HTERT RPE-1 (cell line): Measurements from ENCODE around the gene AREL1.

Experiments used
- in situ Hi-C: fragments of 300-500 bp; cut with MboI; formaldehyde crosslinking; loops from 4 replicates; pipeline ENCODE4 v1.14.3; 2020; ENCODE audit warnings: low sequenced_read_pairs

Gene AREL1

GRCh38 chr14:74702293-74702692 lies 10.6 kb downstream of the AREL1 start:
- in situ Hi-C loops = no loop called here

GRCh38 chr14:74698465-74698864 lies 14.4 kb downstream of the AREL1 start:
- in situ Hi-C loops = no loop called here

- in situ Hi-C loops = no loop called here
Observed at GRCh38 chr14:74697976-74698375, 14.9 kb downstream of the AREL1 start.

GRCh38 chr14:74697543-74697942 lies 15.3 kb downstream of the AREL1 start:
- in situ Hi-C loops = no loop called here

GRCh38 chr14:74697011-74697410 lies 15.9 kb downstream of the AREL1 start:
- in situ Hi-C loops = no loop called here

- in situ Hi-C loops = no loop called here
Observed at GRCh38 chr14:74695406-74695805, 17.5 kb downstream of the AREL1 start.

GRCh38 chr14:74693191-74693590 lies 19.7 kb downstream of the AREL1 start:
- in situ Hi-C loops = no loop called here

GRCh38 chr14:74691456-74691855 lies 21.4 kb downstream of the AREL1 start:
- in situ Hi-C loops = no loop called here

- in situ Hi-C loops = no loop called here
Observed at GRCh38 chr14:74685921-74686678, 26.8 kb downstream of the AREL1 start.

- in situ Hi-C loops = no loop called here
Observed at GRCh38 chr14:74685056-74685455, 27.8 kb downstream of the AREL1 start.

- in situ Hi-C loops = no loop called here
Observed at GRCh38 chr14:74684434-74684833, 28.4 kb downstream of the AREL1 start.

- in situ Hi-C loops = no loop called here
Observed at GRCh38 chr14:74683406-74683805, 29.5 kb downstream of the AREL1 start.

GRCh38 chr14:74682169-74682952 lies 30.5 kb downstream of the AREL1 start:
- in situ Hi-C loops = no loop called here

GRCh38 chr14:74675219-74675618 lies 37.7 kb downstream of the AREL1 start:
- in situ Hi-C loops = no loop called here

GRCh38 chr14:74673768-74674167 lies 39.1 kb downstream of the AREL1 start:
- in situ Hi-C loops = no loop called here

- in situ Hi-C loops = no loop called here
Observed at GRCh38 chr14:74671789-74672188, 41.1 kb downstream of the AREL1 start.

GRCh38 chr14:74670726-74671411 lies 42.0 kb downstream of the AREL1 start:
- in situ Hi-C loops = no loop called here

- in situ Hi-C loops = no loop called here
Observed at GRCh38 chr14:74669846-74670245, 43.0 kb downstream of the AREL1 start.

GRCh38 chr14:74669256-74669655 lies 43.6 kb downstream of the AREL1 start:
- in situ Hi-C loops = no loop called here

GRCh38 chr14:74667758-74668157 lies 45.1 kb downstream of the AREL1 start:
- in situ Hi-C loops = no loop called here

- in situ Hi-C loops = no loop called here
Observed at GRCh38 chr14:74664717-74665116, 48.2 kb downstream of the AREL1 start.

- in situ Hi-C loops = no loop called here
Observed at GRCh38 chr14:74663884-74664283, 49.0 kb downstream of the AREL1 start.
